22Rv1 (cell line): ENCODE measurements around the gene CCND1.

Experiments used
- H3K27ac ChIP-seq: fragments of 450-650 bp; 2 replicates; pipeline ENCODE4 v1.5.1; 2017
- ZFX ChIP-seq: fragments of 450-650 bp; IDR thresholded peaks from 2 replicates; pipeline ENCODE4 v1.6.1; 2017; ENCODE audit warnings: antibody characterized with exemption, borderline replicate concordance
- TF ChIP-seq, protein P1 (sequence below): fragments of 450-650 bp; IDR thresholded peaks from 2 replicates; pipeline ENCODE4 v1.5.1; 2017; ENCODE audit warnings: mild to moderate bottlenecking

The CCND1 gene

DNA sequence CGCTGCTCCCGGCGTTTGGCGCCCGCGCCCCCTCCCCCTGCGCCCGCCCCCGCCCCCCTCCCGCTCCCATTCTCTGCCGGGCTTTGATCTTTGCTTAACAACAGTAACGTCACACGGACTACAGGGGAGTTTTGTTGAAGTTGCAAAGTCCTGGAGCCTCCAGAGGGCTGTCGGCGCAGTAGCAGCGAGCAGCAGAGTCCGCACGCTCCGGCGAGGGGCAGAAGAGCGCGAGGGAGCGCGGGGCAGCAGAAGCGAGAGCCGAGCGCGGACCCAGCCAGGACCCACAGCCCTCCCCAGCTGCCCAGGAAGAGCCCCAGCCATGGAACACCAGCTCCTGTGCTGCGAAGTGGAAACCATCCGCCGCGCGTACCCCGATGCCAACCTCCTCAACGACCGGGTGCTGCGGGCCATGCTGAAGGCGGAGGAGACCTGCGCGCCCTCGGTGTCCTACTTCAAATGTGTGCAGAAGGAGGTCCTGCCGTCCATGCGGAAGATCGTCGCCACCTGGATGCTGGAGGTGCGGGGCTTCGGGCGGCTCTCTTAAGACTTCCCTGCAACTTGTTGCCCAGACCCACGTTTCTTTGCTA lies at the start of gene CCND1:
Gene CCND1 (plus strand): TSS at position 162 of the 587 bp plus-strand sequence. CDS start 158 bp downstream, at position 320.
- H3K27ac ChIP-seq, result peak within 1 kb of the TSS; percentile 100
- TF ChIP-seq ZFX, result no peak
- TF ChIP-seq, protein P1, sequence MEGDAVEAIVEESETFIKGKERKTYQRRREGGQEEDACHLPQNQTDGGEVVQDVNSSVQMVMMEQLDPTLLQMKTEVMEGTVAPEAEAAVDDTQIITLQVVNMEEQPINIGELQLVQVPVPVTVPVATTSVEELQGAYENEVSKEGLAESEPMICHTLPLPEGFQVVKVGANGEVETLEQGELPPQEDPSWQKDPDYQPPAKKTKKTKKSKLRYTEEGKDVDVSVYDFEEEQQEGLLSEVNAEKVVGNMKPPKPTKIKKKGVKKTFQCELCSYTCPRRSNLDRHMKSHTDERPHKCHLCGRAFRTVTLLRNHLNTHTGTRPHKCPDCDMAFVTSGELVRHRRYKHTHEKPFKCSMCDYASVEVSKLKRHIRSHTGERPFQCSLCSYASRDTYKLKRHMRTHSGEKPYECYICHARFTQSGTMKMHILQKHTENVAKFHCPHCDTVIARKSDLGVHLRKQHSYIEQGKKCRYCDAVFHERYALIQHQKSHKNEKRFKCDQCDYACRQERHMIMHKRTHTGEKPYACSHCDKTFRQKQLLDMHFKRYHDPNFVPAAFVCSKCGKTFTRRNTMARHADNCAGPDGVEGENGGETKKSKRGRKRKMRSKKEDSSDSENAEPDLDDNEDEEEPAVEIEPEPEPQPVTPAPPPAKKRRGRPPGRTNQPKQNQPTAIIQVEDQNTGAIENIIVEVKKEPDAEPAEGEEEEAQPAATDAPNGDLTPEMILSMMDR, result no peak; the same call in 1 of the 2 replicates

DNA sequence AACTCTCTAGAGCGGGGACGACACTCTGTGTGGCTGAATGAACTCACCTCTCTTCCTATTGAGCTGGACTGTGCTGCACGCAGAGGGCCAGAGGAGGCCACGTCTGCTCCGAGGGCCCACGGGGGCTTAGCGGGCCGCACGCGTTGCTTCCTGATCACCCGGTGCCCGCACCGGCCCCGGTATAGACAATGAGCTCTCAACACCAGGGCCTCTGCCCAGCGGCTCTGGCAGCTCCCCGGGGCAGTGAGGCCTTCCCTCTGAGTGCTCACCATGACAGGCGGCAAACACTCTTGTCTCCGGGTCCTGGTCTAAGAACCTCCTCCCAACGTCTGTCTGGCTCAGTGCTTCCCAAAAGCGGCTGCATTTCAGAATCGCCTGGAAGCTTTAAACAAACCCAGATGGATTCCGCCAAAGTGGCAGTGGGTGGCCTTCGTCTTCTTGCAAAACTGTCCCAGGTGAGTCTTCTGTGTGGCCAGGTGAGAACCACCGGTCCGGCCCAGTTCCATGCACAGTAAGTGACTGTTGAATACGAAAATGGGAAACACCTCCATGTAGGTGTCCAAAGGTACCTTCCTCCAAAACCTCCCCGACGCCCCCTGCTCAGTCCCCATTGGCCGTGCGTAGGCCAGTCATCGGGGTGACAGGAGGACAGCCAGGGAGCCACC lies 47.8 kb upstream of the CCND1 start:
- TF ChIP-seq, protein P1, result no peak
- TF ChIP-seq ZFX, result no peak
- no peak overlapping the region for H3K27ac ChIP-seq

DNA sequence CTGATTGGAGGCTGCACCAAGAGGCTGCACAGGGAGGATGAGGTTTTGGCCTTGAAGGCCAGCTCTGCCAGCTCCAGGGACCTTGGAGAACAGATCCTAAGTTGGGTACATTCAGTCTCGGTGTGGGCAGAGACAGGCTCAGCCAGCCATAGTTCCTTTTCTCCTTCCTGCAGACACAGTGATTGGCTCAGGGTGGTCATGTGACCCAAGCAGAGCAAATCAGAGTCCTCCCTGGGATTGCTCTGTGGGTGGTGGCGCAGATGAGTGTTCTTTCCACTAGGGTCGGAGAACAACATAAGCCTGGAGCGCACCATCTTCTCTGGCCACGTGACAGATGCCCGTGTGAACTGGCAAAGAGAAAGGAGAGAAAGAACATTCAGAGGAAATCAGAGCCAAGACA lies 47.1 kb upstream of the CCND1 start:
- TF ChIP-seq ZFX, result no peak
- TF ChIP-seq, protein P1, result no peak

DNA sequence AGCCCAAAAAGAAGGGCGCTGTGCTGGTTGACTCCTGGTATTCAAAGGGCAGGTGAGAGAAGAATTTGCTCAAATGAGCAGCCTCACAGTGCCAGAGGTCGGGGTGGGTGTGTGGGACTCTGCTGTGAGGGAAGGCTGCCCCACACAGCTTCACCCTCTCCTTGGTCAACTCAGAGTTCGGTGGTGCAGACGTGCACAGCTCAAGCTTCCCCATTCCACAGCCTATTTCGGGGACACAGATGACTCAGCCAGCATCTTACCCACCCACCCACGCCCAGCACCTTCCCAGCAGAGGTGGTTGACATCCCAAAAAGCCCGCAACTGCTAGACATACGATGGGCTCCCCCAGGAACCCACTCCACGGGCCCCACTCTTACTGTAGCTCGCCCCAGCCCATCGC lies 46.5 kb upstream of the CCND1 start:
- no peak for TF ChIP-seq ZFX
- TF ChIP-seq, protein P1, result no peak
- H3K27ac ChIP-seq, result no peak overlapping the region

More for the DNA sequence above, 47.1 kb upstream of the CCND1 start:
- H3K27ac ChIP-seq, result no peak overlapping the region

DNA sequence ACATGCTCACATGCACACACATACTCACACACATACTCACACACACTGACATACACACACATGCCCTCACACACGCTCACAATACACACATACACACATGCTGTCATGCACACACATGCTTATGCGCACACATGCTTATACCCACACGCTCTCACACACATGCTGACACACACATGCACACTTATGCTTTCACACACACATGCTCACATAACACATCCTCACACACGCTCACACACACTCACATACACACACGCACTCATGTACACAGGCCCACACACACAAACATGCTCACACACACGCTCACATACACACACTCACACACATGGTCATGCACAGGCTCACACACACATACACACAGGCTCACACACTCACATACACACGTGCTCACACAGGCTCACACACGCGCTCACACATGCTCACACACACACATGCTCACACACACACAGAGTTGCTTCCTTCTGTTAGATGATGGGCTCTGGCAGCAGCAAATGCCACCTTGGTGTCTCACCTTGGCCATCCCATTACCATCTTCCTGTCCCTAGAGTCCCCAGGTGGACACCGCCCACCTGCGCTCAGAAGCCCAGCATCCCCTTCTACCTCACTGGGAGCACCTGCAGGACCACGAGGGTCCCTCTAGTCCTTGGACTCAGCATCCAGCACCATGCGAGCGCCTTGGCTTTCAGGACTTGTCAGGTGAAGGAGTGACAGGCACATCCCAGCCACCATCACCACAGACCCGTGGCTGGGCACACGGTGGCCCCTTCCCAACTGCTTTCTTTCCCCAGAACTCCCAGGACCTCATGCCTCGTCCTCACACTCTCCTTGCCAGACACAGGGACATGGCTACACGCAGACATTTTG lies 44.9 kb upstream of the CCND1 start:
- no peak overlapping the region for H3K27ac ChIP-seq
- TF ChIP-seq, protein P1, result no peak
- no peak for TF ChIP-seq ZFX

DNA sequence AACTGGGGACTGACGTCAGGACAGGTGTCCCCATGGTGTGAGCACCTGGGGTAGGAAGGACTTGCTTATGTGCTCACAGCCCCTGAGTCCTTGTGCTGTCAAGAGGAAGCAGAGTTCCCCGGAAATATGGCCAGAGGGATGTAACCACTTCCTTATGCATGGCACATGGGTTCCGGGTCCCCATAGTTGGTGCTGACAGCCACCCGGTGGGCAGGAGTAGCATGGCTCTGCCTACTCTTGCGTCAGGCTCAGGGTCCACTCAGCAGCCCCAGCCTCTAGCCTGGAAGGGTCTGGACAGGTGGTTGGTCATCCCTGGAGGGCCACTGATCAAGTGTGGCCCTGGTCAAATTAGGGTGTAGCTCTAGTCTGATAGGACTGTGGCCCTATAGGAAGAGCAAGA lies 42.8 kb upstream of the CCND1 start:
- TF ChIP-seq, protein P1, result no peak
- TF ChIP-seq ZFX, result no peak
- no peak overlapping the region for H3K27ac ChIP-seq

DNA sequence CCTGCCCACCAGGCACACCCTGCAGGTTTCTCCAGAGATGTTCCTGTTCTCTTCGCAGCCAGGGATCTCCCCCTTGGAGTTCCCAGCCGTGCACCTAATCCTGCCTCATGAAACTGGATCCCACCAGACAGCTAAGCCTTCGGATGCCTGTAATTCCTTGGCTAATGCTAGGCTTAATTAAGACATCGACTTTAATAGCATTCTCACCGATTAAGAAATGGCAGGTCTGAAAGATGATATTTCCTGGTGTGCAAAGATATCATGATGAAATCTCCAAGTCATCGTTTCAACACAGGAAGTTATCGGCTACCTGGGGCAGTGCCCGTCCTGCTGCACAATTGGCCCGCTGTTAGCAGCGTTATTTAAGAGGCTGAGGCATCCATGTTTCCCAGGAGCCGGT lies 41.5 kb upstream of the CCND1 start:
- H3K27ac ChIP-seq, result no peak overlapping the region
- TF ChIP-seq, protein P1, result no peak
- no peak for TF ChIP-seq ZFX
